NCI-H460 (cell line): ENCODE measurements around the gene PRDM16. TPM values are rescaled to one million over a fixed set of nuclear protein-coding genes. Genes with fewer than 3 reads are reported as not detected.
"Not testable (repeated sequence)": the region's sequence is repeated elsewhere in the genome, so short reads cannot be mapped to it uniquely, and the experiment has no call there.

Experiments used
- DNase-seq: peaks from one replicate; pipeline ENCODE4 v3.0.0-alpha.2; 2016; ENCODE audit warnings: low read depth; ENCODE audit errors: extremely low read depth
- total RNA-seq: library from RNA; depleted of rRNA; stranded (reverse); fragments of >200 nt; shearing (Covaris generic); gene quantifications from 2 replicates; pipeline ENCODE4 v1.2.3, GENCODE V29; 2014

The PRDM16 gene
- total RNA-seq, 1 experiment from 2014 or later = 2.2 TPM

DNA sequence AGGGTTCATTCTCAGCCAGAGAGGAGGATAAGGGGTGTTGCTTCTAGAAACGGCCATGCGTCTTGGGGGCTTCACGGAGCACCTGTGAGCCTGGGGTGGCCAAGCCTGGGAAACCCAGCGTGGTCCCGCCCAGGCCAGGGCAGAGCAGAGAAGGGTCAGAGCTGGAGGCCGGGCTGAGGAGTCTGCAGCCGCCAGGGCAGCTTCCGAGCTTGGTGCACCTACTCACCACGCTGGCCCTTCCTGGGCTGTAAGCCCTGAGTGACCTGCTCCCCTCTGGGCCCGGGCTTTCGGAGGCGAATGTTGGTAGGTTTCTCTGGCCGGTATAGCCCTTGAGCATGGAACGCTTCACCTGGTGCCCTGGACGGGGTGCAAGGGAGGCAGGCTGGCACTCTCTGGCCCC is 215.7 kb downstream of the PRDM16 start:
- no peak for DNase-seq

DNA sequence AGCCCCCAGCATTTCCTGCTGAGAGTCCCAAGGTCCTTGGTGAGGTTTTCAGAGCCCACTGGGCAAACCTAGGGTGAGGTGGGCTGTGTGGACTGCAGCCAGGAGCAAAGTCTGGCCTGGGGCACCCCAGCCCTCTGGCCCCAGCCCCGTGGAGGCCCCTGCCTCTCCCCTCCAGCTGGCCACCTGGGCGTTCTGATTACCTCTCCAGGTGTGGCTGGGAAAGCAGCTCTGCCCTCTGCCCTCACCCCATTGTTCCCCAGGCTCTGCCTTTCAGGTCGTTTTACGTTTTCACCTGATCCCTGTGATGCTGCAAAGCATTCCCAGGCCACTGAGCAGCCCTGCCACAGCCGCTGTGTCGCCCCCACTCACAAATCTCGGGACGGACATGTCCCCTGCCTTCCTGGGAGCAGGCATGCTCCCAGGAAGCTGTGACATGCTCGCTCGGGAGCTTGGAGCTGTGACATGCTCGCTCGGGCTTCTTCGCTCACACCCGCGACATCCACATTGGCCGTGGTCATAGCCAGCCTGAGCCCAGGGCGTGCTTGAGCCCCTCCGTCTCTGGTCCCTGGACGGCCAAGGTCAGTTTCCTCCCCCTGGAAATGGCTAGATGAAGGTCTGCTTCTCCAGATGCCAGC is 216.2 kb downstream of the PRDM16 start:
- DNase-seq = no peak

DNA sequence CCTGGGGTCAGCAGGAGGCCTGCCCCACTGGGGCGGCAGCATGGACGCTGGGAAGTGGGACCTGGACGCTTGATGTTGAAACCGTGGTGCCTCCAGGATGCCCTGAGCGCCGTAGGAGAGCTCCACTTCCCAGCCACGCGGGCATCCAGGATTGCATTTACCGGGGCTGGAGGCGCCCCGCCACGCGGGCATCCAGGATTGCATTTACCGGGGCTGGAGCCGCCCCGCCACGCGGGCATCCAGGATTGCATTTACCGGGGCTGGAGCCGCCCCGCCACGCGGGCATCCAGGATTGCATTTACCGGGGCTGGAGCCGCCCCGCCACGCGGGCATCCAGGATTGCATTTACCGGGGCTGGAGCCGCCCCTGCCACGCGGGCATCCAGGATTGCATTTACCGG is 218.1 kb downstream of the PRDM16 start:
- not testable (repeated sequence) for DNase-seq

DNA sequence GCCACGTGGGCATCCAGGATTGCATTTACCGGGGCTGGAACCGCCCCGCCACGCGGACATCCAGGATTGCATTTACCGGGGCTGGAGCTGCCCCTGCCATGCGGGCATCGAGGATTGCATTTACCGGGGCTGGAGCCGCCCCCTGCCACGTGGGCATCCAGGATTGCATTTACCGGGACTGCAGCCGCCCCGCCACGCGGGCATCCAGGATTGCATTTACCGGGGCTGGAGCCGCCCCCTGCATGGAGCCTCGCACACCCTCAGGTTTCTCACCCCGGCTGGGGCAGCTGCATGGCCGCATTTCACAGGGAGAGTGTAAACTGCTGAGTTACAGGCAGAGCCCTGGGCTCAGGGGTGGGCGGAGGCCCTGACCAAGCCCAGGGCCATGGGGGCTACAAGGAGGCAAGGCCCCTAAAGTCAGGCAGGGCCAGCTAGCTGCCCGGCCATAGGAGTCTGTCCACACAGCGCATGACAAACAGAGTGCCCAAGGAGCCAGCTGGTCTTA is 218.7 kb downstream of the PRDM16 start:
- DNase-seq = no peak

DNA sequence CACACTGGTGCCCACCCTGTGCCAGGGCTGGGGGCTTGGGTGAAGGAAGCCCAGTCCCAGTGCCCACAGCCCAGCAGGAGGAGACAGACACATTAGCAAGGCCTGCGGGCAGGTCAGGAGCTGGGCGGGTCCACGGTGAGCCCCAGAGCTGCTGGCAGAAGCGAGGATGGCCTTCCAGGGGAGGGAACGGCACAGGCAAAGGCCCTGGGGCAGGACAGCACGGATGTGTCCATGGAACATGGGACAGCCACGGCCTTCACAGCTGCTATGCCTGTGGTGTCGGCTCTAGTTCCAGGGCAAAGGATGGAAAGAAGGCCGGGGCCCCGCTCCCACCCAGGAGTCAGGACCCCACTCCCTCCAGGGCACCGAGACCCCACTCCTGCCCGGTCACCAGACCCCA is 220.5 kb downstream of the PRDM16 start:
- no peak for DNase-seq

DNA sequence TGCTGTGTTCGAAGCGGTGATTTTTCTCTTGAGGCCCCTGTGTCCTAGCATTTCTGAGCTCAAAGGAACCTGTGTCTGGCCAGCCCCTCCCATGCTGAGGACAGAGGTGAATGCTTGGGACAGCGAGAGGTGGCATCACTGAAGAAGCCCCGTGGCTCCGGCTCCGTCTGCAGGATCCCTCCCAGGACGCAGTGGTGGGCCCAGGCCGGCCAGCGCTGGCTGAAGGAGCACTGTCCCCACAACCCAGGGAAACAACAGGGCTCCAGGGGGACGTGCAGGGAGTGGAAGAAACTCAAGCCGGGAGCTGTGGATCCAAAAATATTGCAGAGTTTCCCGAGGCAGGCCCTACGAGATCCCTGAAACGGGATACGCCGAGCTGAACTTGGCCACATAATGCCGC is 221.4 kb downstream of the PRDM16 start:
- DNase-seq = no peak

DNA sequence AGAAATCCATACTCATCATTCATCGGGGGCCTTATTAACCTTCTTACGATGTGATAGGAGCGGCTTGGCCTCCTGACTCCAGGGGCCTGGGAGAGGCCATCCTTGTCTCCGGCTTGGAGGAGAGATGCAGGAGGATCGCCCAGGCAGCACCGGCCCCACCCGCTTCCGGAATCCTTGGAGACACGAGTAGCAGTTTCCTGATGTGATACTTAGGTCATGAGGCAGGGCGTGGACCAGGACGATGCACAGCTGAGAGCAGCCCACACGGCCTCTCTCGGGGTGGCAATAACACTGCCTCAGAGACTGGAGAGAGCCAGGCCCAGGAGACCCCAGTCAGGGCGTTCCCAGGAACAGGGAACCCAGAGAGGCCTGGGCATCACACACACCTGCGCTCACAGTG is 221.9 kb downstream of the PRDM16 start:
- no peak for DNase-seq

DNA sequence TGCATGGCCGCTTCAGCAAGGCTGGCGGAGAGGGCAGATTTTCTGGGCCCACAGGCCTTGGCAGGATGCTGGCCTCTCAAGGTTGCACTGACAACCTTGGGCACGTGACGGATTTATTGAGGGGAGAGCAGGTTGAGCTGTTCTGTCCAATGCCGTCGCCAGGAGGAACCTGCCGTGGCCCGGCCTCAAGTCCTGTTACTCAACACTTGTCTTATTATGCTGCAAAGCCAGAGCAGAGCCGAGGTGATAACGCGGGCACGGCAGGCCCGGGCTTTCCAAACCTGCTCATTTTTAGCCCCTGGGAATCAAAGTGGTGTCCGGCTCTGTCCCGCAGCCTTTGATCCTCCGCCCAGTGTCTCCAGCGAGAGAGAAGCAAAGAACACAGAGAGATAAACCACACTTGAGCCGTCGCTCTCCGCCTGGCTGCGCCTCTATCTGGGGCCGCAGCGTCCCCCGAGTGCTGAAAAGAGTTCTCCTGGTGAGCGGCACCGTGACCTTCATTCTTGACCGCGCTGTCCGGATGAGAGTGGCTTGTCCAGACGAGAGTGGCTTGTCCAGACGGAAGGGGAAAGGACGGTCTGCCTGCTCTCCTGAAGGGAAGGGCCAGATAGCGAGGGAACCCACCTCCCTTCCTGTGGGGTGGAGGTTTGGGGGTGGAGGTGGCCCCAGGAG is 223.2 kb downstream of the PRDM16 start:
- no peak for DNase-seq

DNA sequence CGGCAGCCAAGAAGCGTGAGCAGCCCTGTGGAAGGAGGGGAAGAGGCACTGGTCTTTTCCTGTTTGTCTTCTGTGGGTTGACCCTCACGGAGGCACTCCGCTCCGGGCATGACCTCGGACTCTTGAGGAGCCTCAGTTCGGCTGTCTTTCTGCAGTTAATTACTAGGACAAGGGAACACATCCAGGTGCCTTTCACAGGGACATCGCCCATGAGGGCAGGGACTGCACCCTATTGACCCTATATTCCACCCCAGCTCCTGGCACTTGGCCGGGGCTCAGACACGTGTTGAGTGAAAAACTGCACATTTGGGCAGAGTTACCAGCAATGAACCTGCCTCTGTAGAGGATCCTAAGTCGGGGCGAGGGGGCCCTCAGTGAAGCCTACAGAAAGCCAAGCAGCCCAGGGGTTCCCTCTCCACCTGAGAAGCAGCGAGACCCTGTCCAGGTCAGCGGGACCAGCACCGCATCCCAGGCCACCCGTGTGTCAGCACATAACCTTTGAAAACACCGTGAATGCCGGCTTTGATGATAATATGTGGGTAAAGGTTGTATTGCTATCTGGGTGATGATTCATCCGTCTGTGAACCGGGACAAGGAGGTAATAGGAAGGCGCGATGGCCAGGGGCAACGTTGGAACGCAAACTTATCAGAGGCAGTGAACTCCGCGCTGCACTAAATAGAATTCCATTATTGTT is 224.0 kb downstream of the PRDM16 start:
- DNase-seq = no peak

DNA sequence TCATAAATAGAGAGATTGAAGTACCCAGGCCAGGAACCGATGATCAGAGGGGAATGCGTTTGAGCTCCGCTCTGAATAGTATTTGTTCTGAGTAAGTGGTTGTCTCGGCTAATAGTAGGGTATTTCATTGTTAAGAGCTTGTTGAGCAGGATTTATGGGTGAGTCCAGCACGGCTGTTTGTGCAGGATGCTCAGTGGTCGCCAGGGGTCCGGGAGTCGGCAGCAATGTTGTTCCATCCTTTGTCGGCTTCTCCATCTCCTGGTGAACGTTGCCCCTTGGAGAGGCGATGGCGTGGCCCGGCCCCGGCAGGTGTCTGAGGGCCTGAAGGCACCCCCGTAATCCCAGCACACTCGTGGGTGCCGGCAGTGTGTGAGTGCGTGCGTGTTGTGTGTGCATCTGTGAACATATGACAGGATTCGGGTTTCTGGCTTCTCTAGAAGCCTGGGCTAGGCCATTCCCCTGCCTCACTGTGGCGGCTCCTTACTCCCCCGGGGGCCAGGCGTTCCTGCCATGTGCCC is 224.6 kb downstream of the PRDM16 start:
- no peak for DNase-seq

DNA sequence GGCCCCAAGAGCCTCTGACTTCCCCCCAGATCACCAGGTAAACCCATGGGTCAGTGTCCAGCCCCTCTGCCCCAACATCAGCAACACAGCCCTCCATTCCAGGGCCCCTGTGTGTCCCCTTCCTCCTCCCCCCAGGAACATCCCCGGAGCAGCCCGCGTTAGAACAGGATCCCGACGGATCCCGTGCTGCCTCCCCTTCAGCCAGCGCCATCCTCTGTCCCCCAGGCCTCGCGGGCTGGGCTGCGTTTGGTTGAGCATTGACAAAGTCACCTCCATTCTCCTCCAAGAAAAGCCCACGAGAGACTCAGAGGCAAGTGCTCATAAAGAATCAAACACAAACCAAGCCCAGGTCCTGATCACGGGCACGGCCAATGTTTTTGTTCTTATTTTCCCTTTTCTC is 225.4 kb downstream of the PRDM16 start:
- DNase-seq = no peak

DNA sequence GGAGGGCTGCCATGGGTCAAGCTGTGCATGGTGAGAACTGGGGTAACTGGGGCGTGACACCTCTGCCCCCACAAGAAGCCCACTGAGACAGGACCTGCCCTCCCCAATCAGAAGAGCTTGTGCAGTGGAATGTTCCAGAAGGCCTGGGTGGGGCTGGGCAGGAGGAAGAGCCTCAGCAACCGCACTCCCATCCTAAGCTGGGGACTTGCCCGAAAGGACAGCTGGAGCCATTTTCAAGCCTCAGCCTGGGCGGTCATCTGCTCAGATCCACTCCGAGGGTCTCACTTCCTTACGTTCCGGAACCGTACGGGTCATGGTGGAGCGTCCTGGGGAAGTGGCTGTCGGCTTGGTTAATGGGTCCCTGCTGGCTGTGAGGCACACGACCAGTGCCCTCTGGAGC is 226.8 kb downstream of the PRDM16 start:
- no peak for DNase-seq

DNA sequence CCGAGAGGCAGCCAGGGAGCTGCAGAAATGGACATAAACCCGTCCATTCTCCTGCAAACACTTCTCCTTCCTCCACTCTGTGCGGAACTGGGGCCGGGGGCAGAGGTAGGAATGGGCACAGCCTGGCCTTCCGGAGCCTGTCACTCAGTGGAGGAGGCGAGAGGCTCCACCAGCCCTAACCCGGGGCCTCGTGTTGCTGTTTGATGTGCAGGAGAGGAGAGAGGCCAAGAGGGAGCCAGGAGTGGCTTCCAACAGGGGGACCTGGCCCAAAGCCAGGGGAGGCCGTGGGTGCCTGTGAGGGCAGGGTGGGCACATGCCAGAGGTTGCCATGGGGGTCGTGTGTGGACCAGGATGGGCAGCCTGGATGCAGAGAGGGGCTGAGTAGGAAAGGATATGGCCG is 227.3 kb downstream of the PRDM16 start:
- no peak for DNase-seq

DNA sequence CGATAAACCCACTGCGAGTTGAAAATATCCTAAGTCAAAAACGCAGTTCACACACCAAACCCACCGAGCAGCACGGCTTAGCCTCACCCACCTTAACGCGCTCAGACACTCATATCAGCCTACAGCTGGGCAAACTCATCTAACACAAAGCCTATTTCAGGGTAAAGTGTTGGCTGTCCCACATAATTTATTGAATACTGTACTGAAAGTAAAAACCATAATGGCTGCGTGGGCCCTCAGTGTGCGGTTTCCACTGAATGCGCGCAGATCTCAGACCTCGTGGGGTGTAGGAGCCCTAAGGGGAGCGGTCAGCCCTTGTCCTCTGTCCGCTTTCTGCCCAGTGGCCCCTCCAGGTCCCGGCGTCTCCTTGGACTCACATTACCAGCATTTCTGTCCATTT is 227.8 kb downstream of the PRDM16 start:
- DNase-seq = no peak

DNA sequence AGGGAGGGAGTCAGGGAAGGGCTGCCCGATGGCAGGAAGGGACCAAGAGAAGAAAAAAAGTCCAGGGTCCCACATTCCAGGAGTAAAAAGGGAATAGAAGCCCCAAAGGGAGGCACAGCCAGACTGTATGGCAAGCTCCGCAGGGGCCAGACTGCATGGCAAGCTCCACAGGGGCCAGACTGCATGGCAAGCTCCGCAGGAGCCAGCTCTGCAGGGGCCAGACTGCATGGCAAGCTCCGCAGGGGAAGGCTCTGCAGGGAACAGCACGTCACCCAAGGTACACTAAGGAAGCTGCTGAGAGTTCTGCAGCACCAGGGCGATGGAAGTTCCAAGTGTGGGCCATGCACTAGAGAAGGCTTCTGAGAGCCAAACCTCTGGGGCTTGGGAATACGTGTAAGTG is 228.8 kb downstream of the PRDM16 start:
- no peak for DNase-seq

DNA sequence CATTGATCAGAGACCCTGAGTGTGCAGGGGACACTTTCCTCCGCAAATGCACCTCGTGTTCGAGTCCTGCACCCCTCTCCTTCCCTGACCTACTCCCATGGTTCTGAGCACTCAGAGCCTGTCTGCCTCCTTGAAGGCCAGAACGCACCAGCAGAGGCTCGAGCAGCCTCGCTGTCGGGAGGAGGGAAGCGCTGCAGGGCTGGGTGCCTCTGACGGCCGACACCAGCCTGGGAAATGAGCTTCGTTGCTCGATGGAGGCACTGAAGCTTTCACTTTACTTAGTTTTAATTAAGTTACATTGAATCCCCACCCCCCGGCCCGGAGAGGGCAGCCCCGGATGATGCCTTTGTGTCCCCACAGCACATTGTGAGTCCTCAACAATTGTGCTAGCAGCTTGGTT is 229.2 kb downstream of the PRDM16 start:
- DNase-seq = no peak

DNA sequence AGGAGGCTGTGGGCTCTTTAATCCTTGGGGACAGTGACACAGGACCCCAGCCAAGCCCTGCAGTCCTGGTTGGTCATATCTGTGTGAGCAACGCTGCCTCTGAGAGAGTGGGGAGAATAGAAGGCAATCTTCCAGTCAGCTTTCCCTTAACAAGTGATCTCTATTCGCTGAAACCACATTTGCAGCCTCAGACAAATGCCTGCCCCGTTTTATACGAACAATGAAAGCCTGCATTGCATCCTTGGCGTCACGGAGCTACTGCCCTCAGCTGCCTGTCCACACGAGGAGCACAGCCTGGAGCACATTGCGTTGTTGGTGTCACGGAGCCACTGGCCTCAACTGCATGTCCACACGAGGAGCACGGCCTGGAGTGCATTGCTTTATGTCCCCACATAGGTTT is 235.2 kb downstream of the PRDM16 start:
- DNase-seq = no peak

DNA sequence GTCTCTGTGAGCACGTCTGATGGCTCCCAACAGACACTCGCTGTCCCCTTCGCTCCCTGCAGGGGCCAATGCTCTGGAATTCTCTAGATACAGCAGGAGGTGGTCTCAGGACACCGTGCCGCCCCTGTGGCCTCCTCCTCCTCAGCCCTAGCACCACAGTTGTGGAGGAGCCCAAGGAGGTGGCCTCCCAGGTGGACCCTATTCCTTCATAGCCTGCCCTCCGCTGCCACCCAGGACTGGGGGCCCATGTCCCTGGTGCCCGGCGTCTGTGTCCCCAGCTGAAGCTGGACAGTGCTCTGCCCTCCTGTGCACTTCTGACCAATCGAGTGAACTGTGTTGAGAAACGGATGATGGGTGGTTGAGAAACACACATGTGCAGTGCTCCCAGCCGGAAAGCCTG is 235.7 kb downstream of the PRDM16 start:
- no peak for DNase-seq

DNA sequence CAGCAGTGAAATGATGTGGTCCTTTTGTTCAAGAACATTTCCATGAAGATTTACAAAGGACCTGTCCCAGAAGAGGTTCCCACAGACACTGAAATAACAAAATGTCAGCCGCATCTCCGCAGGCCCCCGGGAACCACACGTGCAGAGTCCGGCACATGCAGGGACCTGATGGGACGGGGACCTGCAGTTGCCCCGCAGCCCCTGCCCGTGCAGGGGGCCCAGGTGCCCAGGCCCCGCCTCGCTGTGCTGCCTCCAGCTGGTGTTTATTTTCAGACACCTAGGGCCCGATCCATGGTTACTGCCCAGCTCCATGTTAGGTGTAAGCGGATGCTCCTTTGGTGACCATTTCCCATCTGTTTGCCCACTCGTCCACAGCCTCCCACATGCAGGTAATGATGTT is 236.2 kb downstream of the PRDM16 start:
- DNase-seq = no peak

DNA sequence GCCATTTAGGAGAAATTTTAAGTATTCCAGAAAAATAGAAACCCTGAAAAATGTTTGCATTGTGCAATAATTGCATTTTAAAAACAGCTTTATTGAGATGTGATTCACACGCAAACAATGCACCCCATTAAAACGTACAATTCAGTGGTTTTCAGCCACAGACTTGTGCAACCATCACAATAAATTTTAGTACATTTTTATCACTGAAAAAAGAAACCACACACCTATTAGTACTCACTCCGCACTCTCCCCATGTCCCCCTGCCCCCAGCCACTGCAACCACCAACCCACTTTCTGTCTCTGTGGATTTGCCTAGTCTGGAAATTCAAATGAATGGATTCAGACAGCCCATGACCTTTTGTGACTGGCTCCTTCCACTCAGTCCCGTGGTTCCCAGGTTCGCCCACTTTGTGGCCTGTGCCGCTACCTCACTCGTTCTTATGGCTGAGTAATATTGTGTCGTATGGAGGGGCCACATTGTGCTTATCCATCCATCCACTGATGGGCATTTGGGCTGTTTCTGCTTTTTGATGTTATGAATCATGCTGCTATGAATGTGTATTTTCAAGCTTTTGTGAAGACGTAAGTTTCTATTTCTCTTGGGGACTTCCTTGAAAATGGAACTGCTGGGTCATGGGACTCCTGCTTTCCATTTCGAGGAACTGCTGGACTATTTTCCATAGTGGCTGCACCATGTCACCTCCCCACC is 237.7 kb downstream of the PRDM16 start:
- DNase-seq = no peak

DNA sequence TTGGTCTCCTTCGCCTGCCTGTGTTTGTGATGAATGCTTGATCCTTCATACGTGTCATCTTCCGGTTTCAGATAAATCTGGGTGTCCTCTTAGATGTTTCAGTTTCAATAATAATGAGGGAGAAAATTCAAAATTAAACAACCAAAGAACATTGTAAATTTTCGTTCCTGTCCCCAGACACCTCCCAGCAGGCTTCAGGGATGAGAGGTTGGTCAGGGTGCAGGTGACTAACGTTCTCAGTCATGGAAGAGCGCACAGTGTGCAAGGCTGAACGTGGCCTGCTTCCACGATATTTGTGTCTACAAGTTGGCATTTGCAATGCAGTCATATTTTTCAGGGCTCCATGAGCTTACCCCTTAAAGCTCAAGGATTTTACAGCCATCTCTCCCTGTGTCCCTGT is 238.4 kb downstream of the PRDM16 start:
- no peak for DNase-seq
